Activated CD8-positive, alpha-beta memory T cell treated with anti-CD3 and anti-CD28 coated beads, Interleukin-2, amount 50 U/mL, for 48 hours (primary cell): Measurements from ENCODE around the gene AFG3L2.
"Not testable (repeated sequence)": the region's sequence is repeated elsewhere in the genome, so short reads cannot be mapped to it uniquely, and the experiment has no call there.

ENCODE experiments used
- DNase-seq: peaks from one replicate; pipeline ENCODE4 v3.0.0-alpha.2; 2020

The AFG3L2 gene

DNA sequence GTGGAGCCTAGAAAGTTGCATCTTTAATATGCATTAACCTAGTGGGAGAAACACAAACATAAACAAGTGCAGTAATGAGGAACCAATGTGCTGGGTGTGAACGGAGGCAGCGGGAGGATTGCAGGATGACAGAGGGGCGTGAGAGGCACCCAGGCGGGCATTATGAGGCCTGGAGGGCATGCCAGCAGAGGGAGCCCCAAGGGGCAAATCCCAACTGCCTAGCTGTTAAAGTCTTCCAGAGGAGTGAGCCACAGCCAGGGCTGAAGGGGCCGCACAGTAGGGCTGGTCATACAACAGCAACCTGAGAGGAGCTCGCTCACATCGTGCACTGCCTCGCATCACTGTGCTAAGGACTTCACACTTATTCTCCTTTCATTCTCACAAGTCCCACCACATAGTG, 17.4 kb upstream of the AFG3L2 start:
- DNase-seq = no peak

- DNase-seq = no peak
These were observed 17.0 kb upstream of the AFG3L2 start for GRCh38 chr18:12393998-12394397.

- DNase-seq = no peak
These were observed 16.5 kb upstream of the AFG3L2 start for GRCh38 chr18:12393510-12393909.

- DNase-seq = no peak
These were observed 14.6 kb upstream of the AFG3L2 start for GRCh38 chr18:12391487-12392165.

DNA sequence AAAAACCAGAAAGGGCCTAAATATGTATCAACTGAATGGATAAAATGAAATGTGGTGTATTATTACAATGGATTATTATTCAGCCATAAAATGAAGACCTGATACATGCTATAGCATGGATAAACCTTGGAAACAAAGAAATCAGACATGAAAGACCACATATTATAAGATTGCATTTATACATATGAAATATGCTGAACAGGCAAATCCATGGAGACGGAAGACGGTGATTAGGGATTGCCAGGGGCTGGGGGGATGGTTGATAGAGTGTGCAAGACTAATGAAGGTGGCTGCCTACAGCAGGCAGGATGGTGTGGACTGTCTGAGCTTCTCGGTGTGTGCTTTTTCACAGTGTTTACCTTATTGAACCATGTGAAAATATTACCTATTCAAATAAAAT, 11.4 kb upstream of the AFG3L2 start:
- DNase-seq = no peak

GRCh38 chr18:12384261-12384660, 7.2 kb upstream of the AFG3L2 start:
- DNase-seq = no peak

DNA sequence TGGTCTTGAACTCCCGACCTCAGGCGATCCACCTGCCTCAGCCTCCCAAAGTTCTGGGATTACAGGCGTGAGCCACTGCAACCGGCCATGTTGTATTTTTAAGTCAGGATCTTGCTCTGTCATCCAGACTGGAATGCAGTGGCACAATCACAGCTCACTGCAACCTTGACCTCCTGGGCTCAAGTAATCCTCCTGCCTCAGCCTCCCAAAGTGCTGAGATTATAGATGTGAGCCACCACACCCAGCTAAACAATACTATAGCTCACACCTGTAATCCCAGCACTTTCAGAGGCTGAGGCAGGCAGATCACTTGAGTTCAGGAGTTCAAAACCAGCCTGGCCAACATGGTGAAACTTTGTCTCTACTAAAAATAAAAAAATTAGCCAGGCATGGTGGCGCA, 6.7 kb upstream of the AFG3L2 start:
- DNase-seq = not testable (repeated sequence)

DNA sequence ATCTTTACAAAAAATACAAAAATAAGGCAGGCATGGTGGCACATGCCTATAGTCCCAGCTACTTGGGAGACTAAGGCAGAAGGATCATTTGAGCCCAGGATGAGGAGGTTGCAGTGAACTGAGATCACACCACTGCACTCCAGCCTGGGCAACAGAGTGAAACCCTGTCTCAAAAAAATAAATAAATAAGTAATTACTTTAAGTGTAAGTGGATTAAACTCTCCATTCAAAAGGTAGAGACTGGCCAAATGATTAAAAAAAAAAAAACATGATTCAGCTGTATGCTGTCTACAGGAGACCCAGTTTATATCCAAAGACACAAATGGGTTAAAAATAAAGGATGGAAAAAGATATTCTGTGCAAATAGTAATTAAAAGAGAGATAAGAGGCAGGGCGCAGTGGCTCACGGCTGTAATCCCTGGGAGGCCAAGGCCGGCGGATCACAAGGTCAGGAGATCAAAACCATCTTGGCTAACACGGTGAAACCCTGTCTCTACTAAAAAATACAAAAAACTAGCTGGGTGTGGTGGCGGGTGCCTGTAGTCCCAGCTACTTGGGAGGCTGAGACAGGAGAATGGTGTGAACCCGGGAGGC, 5.3 kb upstream of the AFG3L2 start:
- not testable (repeated sequence) for DNase-seq

DNA sequence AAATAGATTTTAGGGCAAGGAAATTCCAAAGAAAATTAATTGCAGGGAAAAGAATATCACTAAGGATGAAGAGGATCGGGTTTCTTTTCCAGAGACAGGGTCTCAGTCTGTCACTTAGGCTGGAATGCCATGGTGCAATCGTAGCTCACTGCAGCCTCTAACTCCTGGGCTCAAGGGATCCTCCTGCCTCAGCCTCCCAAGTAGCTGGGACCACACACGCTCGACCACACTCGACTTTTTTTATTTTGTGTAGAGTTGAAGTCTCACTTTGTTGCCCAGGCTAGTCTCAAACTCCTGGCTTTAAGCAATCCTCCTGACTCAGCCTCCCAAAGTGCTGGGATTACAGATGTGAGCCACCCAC, 1.2 kb upstream of the AFG3L2 start:
- DNase-seq = peak; percentile 41

GRCh38 chr18:12377556-12378197, 650 bp upstream of the AFG3L2 start:
- peak; percentile 51 for DNase-seq

GRCh38 chr18:12376034-12376753, 833 bp downstream of the AFG3L2 start:
- peak; percentile 57 for DNase-seq

GRCh38 chr18:12374401-12374800, 2.6 kb downstream of the AFG3L2 start:
- DNase-seq = peak; percentile 50

GRCh38 chr18:12373771-12374116, 3.3 kb downstream of the AFG3L2 start:
- DNase-seq = peak; percentile 44

DNA sequence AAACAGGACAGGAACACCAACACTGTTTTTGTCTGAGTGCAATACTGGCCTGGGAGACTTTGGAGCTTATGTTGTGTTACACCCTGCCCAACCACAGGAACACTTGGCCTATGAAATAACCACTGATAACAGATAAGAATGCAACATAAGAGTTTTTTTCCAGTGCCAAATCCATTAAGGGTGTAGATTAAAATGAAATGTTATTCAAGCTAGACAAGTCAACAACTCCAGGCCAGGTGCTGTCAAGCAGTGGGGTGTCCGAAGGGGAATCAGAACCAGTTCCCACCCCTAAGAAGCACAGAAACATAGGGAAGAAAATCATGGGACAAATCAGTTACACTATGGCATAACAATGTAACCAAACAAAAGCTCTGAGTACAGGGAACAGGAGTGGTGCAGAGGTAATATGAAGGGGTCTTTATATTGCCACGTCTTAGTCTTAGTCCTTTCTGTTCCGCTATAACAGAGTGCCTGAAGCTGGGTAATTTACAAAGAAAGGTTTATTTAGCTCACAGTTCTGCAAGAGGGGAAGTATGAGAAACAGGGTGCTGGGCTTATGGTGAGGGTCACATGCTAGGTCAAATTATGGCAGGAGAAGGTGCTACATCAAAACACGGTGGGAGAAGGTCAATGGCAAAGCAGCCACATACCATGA, 3.8 kb downstream of the AFG3L2 start:
- DNase-seq = no peak

DNA sequence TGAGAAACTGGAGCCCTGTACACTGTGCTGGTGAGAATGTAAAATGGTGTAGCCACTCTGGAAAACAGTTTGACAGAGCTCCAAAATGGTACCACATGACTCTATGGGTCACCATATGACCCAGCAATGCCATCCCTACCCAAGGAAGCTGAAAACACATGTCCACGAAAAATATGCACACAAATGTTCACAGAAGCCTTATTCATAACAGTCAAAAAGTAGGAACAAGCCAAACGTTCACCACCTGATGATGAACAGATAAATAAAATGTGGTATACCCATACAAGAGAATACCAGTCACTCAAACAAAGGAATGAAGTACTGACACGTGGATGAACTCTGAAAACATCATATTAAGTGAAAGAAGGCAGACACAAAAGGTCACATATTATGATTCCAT, 4.6 kb downstream of the AFG3L2 start:
- no peak for DNase-seq

DNA sequence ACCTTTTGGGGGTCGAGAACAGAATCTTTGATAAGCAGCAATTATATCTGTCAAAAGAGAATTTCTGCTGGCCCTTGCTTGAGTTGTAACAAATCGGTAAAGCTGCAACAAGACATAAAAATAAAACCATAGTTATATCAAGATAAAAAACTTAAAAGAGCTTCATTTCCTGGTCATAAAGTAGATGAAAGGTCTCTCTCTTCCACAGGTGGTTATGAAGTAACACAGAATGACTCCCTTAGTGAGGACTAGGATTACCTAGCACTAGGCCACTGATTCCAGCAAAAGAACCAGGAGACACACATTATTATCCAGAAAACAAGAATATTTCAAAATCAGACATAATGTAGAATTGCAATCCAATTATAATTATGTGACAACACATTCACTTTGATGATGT, 5.4 kb downstream of the AFG3L2 start:
- DNase-seq = no peak

DNA sequence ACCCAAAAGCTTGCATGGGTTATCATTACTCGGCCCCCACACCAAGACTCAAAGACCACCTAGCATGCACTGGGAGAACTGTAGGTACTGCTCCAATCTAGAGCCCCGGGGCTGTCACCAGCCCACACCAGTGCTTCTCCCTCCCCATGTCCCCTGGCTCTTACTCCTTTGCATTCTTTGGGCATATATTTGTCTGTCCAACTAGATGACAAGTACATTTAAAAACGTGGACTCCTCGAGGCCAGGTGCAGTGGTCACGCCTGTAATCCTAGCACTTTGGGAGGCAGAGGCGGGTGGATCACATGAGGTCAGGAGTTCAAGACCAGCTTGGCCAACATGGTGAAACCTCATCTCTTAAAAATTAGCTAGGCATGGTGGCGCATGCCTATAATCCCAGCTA, 7.8 kb downstream of the AFG3L2 start:
- DNase-seq = peak; percentile 37

GRCh38 chr18:12366784-12367183, 10.2 kb downstream of the AFG3L2 start:
- DNase-seq = no peak

GRCh38 chr18:12366379-12366778, 10.6 kb downstream of the AFG3L2 start:
- DNase-seq = peak; percentile 25

- peak; percentile 18 for DNase-seq
These were observed 14.4 kb downstream of the AFG3L2 start for GRCh38 chr18:12362473-12363174.

DNA sequence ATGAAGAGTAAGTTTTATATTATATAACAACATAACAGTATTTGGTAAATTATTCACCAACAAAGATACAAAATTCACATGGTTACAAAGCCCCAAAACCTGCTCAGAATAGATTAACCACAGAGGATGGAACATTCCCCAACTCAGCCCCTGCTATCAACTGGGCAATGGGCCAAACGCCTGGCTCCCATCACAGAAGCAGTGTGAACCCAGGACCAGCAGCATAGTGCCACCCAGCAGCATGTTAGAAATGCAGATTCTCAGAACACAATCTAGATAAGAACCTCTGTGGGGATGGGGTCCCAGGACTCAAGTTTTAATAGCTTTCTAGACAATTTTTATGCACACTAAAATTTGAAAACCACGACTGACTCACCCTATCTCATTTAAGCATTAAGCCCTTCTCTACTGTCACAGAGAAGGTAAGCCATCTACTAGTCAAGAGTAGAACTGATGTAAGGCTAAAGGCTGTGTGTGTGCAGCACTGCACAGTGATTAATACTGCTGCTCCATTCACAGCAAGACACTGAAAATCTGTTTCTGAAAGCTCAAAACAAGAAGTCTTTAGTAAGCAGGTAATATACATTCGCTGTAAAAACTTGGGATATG, 15.2 kb downstream of the AFG3L2 start:
- no peak for DNase-seq

DNA sequence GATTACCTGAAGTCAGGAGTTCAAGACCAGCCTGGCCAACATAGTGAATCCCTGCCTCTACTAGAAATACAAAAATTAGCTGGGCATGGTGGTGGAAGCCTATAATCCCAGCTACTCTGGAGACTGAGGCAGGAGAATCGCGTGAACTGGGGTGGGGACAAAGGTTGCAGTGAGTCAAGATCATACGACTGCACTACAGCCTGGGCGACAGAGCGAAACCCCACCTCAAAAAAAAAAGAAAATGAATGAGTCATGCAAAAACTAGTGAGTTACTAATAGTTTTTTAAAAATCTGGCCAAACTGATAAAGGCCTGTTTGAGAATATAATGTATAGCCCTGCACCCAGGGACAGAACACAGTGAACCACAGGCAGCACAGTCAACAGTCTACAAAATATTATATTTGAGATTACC, 17.5 kb downstream of the AFG3L2 start:
- DNase-seq = no peak
